Fibroblast of skin of right quadriceps (primary cell): ENCODE results near the gene KDM6B.
A peak's percentile ranks its signal among the peaks of the same experiment; 100 is the strongest.
"Not testable (repeated sequence)": the region's sequence is repeated elsewhere in the genome, so short reads cannot be mapped to it uniquely, and the experiment has no call there.

Experiments used
- DNase-seq: peaks from one replicate; pipeline ENCODE4 v3.0.0-alpha.2; 2013

Gene KDM6B

GRCh38 chr17:7853691-7854038 lies 19.6 kb downstream of the KDM6B start:
- no peak for DNase-seq

GRCh38 chr17:7854078-7854777 lies 20.2 kb downstream of the KDM6B start:
- no peak for DNase-seq

- no peak for DNase-seq
These were observed 21.0 kb downstream of the KDM6B start, which contains the start of gene TMEM88 for GRCh38 chr17:7854851-7855659. TMEM88 (plus strand) TSS chr17:7855066; CDS start chr17:7855075, 9 bp downstream.

- DNase-seq: no peak
These were observed 21.6 kb downstream of the KDM6B start for GRCh38 chr17:7855660-7856010.

- peak; percentile 45 for DNase-seq
These were observed 22.2 kb downstream of the KDM6B start for GRCh38 chr17:7856011-7856810.

GRCh38 chr17:7856811-7857712 lies 23.0 kb downstream of the KDM6B start, which contains the start of gene NAA38:
NAA38 (minus strand) TSS chr17:7857559; CDS start chr17:7857463, 96 bp downstream.
- peak; percentile 100 for DNase-seq

- DNase-seq: peak; percentile 94
These were observed 23.9 kb downstream of the KDM6B start, which contains the start of gene CYB5D1 for GRCh38 chr17:7857713-7858521. CYB5D1 (plus strand) TSS chr17:7858003; CDS start chr17:7858135, 132 bp downstream.

- DNase-seq: peak; percentile 49
These were observed 24.4 kb downstream of the KDM6B start for GRCh38 chr17:7858522-7858810.

GRCh38 chr17:7859028-7859427 lies 25.0 kb downstream of the KDM6B start:
- no peak for DNase-seq

GRCh38 chr17:7862692-7863437 lies 28.8 kb downstream of the KDM6B start:
- DNase-seq: peak; percentile 72

- not testable (repeated sequence) for DNase-seq
These were observed 30.4 kb downstream of the KDM6B start for GRCh38 chr17:7864384-7864783.

GRCh38 chr17:7864995-7865650 lies 31.1 kb downstream of the KDM6B start:
- DNase-seq: no peak

GRCh38 chr17:7867881-7868329 lies 33.9 kb downstream of the KDM6B start:
- no peak for DNase-seq

- no peak for DNase-seq
These were observed 39.0 kb downstream of the KDM6B start for GRCh38 chr17:7873051-7873450.

GRCh38 chr17:7875804-7876370 lies 41.9 kb downstream of the KDM6B start:
- no peak for DNase-seq

GRCh38 chr17:7878234-7878633 lies 44.2 kb downstream of the KDM6B start:
- DNase-seq: no peak

- no peak for DNase-seq
These were observed 46.3 kb downstream of the KDM6B start for GRCh38 chr17:7880076-7880868.

- peak; percentile 20 for DNase-seq
These were observed 47.4 kb downstream of the KDM6B start for GRCh38 chr17:7881276-7882054.
